Stimulated activated CD4-positive, alpha-beta T cell treated with anti-CD3 and anti-CD28 coated beads, Interleukin-15, amount 100 ng/mL, for 24 hours (primary cell): ENCODE measurements around the gene ZNF132.
"Not testable (repeated sequence)": the region's sequence is repeated elsewhere in the genome, so short reads cannot be mapped to it uniquely, and the experiment has no call there.

Experiments used
- DNase-seq: peaks from one replicate; pipeline ENCODE4 v3.0.0-alpha.2; 2020

The ZNF132 gene

DNA sequence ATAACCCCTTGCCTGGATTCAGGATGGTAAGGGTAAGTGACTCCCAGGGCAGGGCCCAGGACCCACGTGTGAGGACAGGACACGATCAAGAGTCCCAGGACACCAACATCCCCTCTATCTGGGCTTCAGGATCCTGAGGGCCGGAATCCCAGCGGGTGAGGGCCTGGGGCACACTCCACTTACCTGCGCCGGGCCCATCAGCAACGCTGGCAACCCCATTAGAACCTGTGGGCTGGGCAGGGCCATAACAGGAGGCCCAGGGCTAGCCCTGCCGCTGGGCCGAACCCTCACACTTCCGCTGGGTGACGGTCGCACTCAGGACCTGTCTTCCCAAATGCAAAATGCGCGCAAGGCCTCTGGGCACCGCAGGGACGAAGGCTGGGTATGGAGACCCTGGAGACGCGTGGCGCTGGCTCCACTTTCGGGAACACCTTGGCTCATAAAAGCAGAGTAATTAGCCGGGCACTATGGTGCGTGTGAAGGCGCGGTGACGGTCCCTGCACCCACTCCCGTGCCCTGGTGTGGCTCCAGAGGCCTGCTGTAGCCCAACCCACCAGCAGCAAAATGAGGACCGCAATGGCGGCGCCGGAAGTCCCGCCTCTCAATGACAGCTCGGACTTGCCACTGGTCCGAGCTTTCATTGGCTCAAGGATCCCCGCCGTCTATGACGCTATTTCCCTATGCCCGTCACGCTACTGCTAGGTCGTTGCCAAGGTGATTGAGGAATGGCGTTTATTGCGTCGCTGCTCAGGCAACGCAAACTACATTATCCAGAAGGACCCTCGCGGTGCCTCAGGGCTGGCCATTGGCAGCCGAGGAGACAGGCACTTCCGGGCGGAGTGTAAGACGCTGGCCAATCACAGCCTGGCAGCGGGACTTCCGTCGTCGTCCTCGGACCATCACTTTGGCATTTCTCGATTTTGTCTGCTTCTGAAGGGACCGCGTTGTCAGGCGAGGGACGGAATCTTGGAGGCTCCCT, at the start of gene ZNF132:
TSS of gene ZNF132 (minus strand) at position 578 of the 979 bp plus-strand sequence. CDS start at position 246, 332 bp downstream.
- peak; percentile 96 for DNase-seq

GRCh38 chr19:58484349-58484748, 44.4 kb upstream of the ZNF132 start:
- DNase-seq = not testable (repeated sequence)

DNA sequence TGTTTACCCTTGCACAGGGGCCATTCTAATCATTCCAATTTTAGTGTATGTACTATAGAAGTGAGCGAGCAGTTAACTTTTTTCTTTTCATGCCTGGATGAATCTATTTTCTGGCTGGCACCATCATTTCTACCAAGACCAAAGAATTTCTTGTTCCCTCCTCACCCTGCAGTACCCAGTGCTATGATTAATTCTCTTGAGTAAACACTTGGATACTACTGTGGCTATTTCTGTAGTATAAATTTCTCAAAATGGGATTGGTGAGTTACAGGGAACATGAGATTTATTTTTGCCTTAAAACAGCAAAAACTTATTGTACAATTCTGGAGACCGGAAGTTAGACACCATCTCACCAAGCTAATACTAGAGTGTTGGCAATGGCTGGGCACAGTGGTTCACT, 43.8 kb upstream of the ZNF132 start:
- no peak for DNase-seq

DNA sequence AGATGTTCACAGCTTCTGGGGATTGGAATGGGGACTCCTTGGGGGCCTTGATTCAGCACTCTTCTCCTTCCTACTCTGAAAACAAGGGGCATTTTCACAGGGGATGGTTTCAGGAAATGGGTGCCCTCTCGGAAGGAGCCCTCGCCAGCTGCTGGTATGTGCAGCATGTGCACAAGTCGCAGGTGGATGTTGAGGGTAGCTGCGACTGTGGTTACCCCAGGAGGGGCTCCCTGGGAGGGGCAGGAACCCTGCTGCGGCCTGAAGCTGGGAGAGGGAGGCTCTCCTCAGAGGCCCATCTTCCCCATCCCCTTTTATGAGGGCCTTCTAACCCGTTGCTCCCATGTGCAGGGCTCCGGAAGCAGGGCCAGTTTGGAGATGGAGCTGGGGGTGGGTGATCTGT, 42.4 kb upstream of the ZNF132 start:
- DNase-seq = no peak

DNA sequence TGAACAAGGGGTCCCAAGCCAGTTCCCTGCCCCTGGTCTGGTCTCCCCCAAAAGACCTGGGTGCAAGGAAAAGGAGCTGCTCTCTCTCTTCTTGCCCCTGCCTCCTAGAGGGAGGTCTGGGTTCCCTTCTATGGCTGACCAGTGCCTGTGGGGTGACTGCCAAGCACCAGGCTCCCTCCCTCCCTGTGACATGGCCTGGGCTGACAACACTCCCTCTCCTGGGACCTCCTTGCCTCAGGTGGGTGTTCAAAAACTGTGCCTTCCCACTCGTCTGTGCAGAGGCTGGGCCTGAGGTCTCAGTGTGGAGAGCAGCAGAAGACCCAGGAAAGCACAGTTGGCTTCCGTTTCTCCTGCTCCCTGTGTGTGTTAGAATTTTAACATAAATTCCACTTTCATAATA, 40.9 kb upstream of the ZNF132 start:
- no peak for DNase-seq

DNA sequence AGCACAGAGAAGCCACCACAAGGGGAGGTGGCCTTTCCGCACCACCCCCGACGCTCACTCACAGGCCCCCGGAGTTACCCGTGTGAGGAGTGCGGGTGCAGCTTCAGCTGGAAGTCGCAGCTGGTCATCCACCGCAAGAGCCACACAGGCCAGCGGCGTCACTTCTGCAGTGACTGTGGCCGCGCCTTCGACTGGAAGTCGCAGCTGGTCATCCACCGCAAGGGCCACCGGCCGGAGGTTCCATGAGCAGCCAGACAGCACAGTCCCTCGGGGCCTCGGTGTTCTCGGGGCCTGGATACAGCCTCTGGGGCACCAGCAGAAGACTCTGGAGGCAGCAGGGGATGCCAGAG, 40.5 kb upstream of the ZNF132 start:
- DNase-seq = no peak

- no peak for DNase-seq
Observed at GRCh38 chr19:58479736-58480480, 40.0 kb upstream of the ZNF132 start.

DNA sequence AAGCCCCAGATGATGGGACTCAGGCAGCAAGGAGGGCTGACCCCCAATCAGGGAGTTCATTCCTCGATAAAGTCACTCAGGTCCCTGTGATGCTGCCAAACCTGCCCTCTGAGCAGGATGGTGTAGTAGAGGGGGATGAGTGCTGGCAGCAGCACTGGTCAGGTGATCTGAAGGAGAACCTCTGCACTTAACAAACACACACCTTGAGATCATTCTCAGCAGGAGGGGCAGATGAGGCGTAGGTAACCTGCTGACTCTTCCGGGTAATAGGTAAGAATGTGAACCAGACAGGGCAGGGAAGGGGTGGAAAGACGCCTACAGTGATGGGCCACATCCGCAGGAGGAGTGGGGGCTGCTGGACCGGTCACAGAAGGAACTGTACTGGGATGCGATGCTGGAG, 39.4 kb upstream of the ZNF132 start:
- DNase-seq = no peak

- no peak for DNase-seq
Observed at GRCh38 chr19:58477871-58478270, 37.9 kb upstream of the ZNF132 start.

DNA sequence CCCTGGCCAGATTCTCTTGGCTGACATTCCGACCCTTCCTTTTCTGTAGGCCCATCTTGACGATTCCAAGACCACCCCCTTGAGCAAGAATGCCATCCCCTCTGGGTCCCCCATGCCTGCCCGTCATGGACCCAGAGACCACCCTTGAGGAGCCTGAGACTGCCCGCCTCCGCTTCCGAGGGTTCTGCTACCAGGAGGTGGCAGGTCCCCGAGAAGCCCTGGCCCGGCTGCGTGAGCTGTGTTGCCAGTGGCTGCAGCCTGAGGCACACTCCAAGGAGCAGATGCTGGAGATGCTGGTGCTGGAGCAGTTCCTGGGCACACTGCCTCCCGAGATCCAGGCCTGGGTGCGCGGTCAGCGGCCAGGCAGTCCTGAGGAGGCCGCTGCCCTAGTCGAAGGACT, 37.2 kb upstream of the ZNF132 start:
- DNase-seq = no peak

DNA sequence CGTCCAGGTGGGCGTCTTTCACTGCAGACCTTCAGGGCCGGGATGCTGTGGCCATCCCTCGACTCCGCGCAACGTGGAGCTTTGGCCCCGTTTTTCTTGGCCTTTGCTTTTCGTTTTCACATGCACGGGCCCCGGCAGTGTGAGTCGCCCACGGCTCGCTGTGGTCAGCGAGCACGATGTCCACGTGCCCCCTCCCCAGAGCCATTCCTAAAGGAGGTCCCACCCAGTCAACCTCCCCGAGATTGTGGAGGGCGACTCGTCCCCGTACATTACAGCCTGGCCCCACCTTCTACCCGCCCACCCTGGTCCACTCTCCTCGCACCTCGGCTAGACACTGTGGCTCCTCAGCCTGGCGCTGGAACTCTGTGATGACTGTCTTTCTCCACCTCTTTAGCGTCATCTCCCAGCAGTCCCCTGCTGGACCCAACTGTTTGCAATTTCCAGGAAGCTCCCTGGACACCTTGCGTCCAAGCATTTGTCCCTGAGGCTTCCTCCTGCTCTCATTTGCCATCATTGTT, 36.6 kb upstream of the ZNF132 start:
- DNase-seq = peak; percentile 36

DNA sequence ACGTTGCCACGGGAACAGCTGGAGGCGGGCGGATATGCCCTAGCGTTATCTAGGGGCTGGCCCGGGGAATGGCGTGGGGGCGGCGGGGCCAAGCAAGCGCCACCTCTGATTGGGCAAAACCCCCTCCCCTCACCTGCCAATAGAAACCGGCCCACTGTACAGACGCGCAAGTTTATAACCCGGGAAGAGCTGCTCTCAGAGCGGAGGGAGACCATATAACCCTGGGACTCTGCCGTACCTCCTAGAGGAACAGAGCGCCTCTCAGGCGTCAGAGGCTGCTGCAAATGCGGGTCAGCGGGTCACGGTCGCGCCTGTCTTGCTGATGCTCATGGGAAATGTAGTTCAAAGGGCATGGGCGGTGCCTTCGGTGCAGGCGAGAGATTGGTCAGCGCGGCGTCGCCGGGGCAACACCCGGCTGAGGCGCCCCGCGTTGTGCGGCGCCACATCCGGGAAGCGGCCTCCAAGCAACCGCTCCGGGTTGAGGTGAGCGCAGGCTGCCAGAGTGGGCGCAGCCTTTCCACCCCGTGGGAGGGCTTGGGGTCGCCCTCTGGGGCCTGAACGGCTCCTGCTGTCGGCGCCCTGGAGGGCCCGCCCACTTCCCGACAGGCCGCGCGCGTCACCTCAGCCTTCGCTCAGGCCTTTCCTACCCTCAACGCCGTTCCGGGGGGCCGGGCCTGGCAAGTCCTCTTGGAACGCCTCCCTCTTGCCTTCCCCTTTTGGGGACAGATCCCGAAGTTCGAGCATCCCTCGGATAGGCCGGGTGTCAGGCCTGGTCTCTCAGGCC, 36.0 kb upstream of the ZNF132 start, which contains the start of gene ZNF446:
TSS of gene ZNF446 (plus strand) at position 639 of the 784 bp plus-strand sequence. CDS start 867 bp downstream, outside the sequence.
- peak; percentile 97 for DNase-seq

DNA sequence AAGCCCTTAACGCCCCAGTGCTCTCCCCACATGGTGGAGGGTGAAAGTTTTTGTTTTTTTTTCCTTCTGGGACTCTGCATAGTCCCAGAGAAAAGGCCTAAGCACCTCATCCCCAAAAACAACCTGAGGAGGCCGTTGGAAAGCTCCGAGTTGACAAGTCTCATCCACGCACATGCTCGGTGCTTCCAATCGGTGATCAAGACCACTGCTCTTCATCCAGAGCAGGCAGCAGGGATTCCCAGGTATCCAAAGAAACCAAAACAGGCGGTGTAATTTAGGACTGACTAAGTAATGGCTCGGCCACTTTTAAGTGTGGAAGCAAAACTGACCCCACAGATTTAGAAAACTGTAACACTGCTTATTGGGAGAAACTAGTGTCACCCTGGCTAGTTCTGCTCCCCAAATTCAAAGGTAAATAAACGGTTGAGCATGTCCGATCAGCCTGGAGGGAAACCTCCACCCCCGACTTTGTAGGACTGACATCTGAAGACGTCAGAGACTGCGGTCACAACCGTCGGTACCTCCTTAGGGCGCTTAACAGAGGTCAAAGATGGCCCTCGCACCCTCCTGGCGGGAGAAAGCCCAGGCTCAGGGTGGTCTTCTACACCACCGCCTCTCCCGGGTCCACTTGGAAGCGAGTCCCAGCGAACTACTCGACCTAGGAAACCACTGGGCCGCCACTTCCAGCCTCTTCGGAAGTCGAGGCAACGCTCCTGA, 35.2 kb upstream of the ZNF132 start:
- DNase-seq = no peak

DNA sequence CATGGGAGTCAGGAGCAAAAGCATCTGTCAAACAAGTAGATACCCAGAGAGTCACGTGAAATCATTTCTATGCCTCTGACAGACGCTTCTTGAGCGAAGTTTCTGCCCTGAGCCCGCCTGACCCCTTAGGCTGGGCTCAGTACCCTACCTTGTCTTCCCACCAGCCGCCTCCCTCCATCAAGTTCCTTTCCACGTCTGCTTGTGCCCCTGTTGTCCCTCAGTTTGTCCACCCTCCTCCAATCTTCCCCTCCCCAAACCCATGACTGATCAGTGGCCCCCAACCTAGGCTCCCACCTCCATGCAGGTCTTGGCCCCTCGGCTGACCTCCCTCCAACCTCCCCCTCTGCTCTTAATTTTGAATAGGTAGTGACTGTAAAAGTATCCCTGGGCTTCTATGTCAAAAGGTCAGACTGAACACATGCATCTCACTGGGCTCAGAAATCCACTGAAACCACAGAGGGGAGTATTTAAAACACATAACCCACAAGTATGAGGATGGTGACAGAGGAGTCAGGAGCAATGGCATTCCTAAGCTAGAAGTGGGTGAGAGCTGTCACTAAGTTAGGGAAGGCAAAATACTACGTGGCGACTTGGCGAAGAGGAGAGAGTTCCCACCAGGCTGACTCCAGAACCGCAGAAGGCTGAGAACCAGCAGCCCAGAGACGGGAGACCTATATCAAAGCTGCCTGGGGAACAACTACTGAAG, 34.5 kb upstream of the ZNF132 start:
- DNase-seq = no peak

GRCh38 chr19:58473775-58474174, 33.8 kb upstream of the ZNF132 start:
- DNase-seq = no peak

DNA sequence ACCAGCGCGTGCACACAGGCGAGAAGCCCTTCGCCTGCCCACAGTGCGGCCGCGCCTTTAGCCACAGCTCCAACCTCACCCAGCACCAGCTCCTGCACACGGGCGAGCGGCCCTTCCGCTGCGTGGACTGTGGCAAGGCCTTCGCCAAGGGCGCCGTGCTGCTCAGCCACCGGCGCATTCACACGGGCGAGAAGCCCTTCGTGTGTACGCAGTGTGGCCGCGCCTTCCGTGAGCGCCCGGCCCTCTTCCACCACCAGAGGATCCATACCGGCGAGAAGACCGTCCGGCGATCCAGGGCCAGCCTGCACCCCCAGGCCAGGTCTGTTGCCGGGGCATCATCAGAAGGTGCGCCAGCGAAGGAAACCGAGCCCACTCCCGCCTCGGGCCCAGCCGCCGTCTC, 31.8 kb upstream of the ZNF132 start:
- DNase-seq = no peak

DNA sequence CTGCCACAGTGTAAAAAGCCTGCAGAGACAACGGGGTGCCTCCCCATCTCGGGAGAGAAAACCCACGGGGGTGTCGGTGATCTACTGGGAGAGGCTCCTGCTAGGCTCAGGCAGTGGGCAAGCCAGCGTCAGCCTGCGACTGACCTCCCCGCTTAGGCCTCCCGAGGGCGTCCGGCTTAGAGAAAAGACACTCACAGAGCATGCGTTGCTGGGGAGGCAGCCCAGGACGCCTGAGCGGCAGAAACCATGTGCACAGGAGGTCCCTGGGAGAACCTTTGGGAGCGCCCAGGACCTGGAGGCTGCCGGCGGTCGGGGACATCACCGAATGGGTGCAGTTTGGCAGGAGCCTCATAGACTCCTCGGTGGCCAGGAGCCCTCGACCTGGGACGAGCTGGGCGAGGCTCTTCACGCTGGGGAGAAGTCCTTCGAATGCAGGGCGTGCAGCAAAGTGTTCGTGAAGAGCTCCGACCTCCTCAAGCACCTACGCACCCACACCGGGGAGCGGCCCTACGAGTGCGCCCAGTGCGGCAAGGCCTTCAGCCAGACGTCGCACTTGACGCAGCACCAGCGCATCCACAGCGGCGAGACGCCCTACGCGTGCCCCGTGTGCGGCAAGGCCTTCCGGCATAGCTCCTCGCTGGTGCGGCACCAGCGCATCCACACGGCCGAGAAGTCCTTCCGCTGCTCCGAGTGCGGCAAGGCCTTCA, 31.0 kb upstream of the ZNF132 start:
- DNase-seq = not testable (repeated sequence)

DNA sequence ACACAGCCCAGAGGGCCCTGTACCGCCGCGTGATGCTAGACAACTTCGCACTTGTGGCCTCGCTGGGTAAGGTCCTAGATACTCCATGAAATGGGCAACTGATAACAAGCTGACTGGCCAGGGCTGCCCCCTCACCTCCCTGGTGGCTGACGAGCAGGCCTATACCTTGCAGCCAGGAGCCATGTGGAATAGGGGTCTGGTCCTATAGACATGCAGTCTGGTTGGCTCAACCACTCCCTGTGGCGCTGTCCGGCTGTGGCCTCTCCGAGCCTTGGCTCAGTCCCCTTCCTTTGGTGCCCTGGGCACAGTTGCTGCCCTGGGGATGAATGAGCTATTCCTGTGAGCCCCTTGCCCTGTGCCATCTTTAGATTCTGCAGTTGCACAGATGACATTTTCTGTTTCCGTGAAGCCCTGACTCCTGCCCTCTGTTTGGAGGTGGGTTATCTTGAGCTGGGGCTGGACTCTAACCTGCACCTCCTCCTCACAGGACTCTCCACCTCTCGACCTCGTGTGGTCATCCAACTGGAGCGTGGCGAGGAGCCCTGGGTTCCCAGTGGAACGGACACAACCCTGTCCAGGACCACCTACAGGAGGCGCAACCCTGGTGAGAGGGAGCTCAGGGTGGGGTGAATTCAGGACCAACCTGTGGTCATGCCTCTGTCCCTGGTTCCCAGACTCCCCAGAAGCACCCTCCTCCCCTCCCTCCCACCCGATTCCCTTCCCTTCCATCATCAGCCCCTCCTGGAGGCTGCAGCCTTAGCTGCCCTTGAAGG, 29.5 kb upstream of the ZNF132 start:
- DNase-seq = no peak

- no peak for DNase-seq
Observed at GRCh38 chr19:58468216-58468839, 28.4 kb upstream of the ZNF132 start.
